GM18511 (cell line): ENCODE results near the gene CDKAL1.

Source experiments
- ATAC-seq: cut with Tn5 transposase; IDR thresholded peaks from one replicate; pipeline ENCODE4 v1.9.1; 2021; ENCODE audit warnings: mild to moderate bottlenecking, moderate library complexity; ENCODE audit not compliant: unreplicated experiment

The CDKAL1 gene

DNA sequence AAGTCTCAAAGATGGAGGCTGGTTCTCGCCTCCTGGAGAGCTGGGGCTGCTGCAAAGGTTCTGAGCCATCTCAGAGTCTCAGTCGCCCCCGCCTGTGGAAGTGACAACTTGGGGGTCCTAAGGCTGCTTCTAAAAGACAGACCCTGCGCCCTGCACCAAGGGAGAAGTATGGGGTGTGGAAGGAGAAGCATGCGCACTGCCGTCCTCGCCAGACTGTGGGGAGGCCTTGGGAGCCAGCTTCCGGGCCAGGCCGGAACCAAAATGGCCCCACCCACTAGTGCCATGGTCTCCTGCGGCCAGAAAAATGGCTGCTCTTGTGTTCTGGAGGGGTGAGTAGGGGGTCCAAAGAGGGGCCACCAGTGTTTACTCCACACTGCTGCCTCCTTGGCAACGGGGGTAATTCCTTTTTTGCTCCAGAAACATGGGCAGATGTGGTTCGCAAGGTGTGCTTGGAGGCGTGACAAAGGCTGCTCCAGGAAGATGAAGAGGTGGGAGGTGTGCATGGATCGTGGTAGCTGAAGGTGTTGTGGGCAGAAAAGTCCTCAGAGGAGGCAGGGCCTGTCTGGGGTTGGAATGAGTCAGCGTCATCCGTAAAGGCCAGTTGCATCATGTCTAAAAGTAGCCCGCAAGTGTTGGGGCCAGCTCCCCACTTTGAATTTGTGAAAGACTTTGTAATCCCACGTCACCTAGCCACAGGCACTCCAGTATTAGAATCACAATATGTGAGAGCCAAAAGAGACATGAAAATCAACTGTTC, 729.5 kb downstream of the CDKAL1 start:
- ATAC-seq: peak; percentile 54

DNA sequence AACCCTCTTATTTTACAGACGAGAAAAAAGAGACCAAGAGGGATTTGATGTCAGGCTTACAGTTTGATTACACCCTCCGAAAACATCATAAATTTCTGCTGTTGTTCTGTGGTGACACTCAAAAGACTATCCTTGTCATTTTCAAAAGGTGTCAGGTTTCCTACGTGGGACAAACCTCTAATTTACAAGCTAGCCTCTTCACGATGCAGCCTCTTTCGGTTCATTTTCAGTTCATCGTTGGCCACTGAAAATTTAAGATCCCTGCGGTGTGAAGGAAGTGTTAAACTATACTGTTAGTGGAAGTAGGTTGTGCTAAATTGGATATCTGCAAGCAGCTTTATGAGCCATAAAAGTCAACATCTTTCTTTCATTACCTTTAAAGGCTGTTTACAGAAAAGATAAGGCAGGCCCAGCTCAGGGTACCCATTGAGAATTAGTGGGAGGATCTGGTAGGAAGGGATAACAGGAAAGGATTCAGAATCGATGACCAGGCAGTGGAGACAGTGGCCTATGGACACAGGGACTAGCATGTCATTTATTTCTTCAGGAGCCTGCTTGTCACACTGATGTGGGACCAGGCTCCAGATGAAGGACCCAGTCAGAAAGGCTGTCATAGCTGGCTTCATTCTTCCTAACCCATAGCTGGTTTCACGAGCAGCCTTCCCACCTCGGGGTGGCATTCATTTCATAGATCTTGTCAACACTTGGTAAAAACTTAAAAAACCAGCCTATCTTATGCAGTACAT, 730.2 kb downstream of the CDKAL1 start:
- ATAC-seq: peak; percentile 23

GRCh38 chr6:21265034-21265729, 730.9 kb downstream of the CDKAL1 start:
- no peak for ATAC-seq

- ATAC-seq: no peak
These were observed 731.4 kb downstream of the CDKAL1 start for GRCh38 chr6:21265730-21266044.

GRCh38 chr6:21270636-21271201, 736.5 kb downstream of the CDKAL1 start:
- no peak for ATAC-seq

- no peak for ATAC-seq
These were observed 737.3 kb downstream of the CDKAL1 start for GRCh38 chr6:21271428-21272155.

DNA sequence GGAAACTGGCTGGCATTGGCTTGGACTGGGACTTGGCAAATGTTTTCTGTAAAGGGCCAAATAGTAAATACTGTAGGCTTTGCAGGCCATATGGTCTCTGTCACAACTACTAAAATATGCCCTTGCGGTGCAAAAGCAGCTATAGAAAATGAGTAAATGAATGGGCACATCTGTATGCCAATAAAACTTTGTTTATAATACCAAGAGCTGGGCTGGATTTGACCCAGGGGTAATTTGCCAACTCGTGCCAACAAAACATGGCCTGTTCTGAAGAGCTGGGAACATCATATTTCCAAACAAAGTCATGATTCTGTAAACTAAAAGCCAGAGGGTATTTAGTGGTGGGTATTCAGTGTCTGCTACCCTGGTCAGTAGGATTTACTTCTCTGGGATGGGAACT, 739.2 kb downstream of the CDKAL1 start:
- no peak for ATAC-seq

DNA sequence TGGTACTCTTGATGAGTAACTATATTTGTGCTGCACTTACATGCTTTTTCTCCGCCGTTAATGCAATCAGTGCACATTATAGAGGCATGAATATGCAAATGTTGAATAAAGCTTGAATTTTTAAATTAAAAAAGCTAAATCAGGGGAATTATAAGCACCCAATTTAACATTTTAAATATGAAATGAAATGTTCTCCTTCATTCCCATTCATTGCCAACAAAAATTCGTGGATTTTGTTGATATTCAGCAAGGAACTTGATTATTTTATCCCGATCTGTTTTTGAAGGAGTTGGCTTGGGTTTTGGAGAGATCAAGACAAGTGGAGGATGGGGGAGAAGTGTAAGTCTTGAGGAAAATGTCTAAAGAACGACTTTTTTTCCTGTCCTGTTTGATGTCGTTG, 740.6 kb downstream of the CDKAL1 start:
- ATAC-seq: no peak

GRCh38 chr6:21277601-21278374, 743.5 kb downstream of the CDKAL1 start:
- ATAC-seq: no peak

DNA sequence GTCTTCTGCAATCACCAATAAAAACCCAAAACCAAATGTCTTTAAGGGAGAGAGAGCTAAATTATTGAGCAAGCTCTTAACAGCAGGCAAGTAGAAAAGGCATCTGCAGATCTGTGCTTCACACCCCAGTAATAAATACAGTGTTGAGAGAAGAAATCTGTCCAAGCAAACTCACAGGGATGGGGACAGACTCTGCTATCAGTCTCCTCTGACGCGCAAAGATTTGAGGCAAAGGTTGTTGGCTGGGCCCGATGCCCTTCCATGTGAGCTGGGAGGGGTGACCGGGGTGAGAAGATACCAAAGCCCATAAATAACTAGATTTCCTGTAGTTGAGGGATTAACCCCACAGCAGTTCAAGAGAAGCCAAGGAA, 744.1 kb downstream of the CDKAL1 start:
- no peak for ATAC-seq

DNA sequence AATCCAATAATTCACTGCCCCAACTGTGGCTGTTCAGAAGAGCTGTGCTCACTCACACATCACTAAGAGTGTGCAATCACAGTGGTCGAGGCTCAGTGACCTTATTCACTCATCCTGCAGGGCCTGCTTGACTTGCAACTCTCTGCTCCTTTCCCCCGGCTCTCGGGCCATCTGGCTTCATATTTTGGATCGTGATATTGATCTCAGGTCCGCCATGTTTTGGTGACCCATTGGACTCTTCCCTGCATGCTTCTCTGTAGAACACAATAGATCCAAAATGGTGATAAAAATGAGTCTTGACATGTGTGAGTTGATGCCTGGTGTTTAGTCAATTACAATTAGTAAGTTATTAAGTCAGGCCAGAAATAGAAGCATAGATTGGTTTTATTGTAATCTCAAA, 745.4 kb downstream of the CDKAL1 start:
- no peak for ATAC-seq

- no peak for ATAC-seq
These were observed 747.1 kb downstream of the CDKAL1 start for GRCh38 chr6:21281366-21281765.
